C4-2B (cell line): ENCODE measurements around the gene RPL10.

Experiments used
- H3K27ac ChIP-seq: fragments of 450-650 bp; 2 replicates; pipeline ENCODE4 v1.5.1; 2017
- CTCF ChIP-seq: fragments of 450-650 bp; conservative IDR thresholded peaks from 2 replicates; pipeline ENCODE4 v1.5.1; 2017; ENCODE audit warnings: mild to moderate bottlenecking
- ZFX ChIP-seq: fragments of 450-650 bp; IDR thresholded peaks from 2 replicates; pipeline ENCODE4 v1.6.1; 2017

RPL10 gene

GRCh38 chrX:154363706-154364439 lies 34.3 kb upstream of the RPL10 start:
- no peak overlapping the region for H3K27ac ChIP-seq

DNA sequence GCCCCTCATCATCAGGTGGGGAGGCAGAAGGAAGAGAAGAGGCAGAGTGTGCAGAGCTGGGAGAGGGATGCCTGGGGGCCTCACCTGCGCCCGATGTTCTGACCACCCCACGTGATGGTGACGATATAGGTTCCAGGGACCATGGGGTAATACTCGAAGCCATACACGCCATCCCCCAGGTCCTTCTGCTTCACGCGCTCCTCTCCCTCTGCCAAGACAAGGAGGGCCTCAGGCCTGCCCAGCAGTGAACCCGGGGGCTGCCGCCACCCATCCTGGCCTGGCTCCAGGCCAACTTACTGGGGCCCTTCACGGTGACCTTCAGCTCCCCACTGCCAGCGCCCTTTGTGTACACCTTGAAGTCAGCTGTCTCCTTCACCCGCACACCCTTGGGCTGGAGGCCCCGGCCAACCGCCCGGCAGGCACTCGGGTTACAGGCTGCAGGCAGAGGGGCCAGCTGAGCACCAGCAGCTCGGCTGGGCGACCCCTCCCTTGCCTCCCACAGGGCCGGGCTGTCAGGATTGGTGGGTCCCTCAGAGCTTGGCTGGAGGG lies 33.1 kb upstream of the RPL10 start:
- no peak overlapping the region for H3K27ac ChIP-seq
- TF ChIP-seq CTCF, result no peak

More at GRCh38 chrX:154363706-154364439, 34.3 kb upstream of the RPL10 start:
- TF ChIP-seq CTCF (no peak), ZFX (no peak)

- no peak for TF ChIP-seq ZFX
- no peak for TF ChIP-seq CTCF
- H3K27ac ChIP-seq, result no peak overlapping the region
Observed at GRCh38 chrX:154365997-154366665, 32.0 kb upstream of the RPL10 start.

DNA sequence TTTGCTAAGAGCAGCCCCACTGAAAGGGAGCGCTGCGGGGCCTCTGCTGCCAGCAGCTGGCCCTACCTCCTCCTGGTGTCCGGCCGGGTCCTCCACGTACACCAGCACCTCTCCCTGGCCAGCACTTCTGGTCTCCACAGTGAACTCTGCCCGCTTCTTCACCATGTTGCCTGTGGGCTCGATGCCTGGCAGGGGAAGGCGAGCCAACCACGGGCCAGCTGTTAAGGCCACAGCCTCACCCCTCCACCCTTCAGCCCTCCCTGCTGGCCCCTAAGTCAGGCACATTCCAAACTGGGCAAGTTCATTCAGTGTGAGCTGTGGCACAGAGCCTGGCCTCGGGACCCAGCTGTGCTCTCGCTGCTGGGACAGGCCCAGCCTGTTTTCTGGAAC lies 31.5 kb upstream of the RPL10 start:
- TF ChIP-seq ZFX (no peak), CTCF (no peak)
- H3K27ac ChIP-seq, result no peak overlapping the region

DNA sequence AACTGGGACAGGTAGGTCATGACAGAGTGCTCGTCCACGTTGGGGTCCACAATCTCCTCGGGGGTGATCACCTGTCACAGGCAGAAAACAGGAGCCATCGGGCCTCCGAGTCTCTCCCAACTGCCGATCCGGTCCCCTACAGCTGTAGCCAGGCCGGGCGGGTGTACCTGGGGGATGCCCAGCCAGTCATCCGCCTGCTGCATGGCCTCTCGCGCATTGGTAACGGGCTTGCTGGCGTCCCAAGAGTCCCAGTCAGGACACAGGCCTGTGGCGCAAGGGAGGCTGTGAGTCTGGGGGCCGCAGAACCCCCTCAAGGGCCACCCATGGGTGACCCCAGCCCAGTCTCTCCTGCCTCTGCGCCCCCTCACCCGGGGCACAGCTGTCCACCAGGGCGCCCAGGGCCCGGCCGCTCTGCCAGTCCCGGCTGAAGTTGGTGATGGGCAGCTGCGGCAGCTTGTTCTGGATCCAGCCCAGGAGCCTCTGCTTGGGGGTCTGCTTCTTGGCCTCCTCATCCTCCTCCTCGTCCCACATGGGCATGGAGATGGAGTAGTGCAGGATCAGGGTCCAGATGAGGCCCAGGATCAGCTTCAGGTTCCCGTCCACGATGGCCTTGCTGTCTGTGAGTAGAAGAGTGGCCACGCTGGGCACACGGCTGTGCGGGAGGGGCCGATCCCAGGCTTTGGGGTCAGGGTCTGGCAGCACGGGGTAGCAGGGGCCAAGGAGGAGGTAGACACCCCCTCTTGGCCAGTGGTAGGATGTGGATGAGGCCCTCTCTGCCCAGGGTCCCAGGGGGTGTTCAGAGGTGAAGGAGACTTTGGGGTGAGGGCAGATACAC lies 30.5 kb upstream of the RPL10 start:
- no peak overlapping the region for H3K27ac ChIP-seq
- TF ChIP-seq ZFX, result no peak
- no peak for TF ChIP-seq CTCF

GRCh38 chrX:154368630-154369448 lies 29.3 kb upstream of the RPL10 start:
- TF ChIP-seq ZFX (no peak), CTCF (no peak)
- H3K27ac ChIP-seq, result 0 out of 2 replicates have a peak overlapping the region, but pooled peaks have one; percentile 16
